ENCODE measurements around the gene ZNF83.

DNA sequence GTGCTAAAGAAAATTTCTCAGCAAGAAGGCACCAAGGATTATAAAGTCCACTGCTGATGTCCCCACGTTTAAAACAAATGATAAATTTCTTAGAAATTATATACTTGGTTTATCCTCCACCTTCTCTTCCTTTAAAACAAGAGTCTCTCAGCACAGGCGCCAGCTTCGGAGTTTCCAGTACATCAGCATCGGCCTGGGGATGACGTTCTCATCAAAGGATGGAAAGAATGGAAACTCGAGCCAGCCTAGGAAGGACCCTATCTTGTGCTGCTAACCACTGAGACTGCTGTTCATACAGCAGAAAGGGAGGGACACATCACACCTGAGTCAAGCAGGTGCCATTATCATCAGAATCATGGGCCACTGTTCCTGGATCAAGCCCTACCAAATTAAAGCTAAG, 29.8 kb upstream of the ZNF83 start:
- TF ChIP-seq CTCF (IDR thresholded peaks at IDR 0.05; ENCODE audit: low read length) = no peak
- no peak for TF ChIP-seq EZH2 (IDR thresholded peaks at IDR 0.05; ENCODE audit: borderline replicate concordance, low read length)
